GM12873 (cell line): ENCODE measurements around the gene CPLX1.

Experiments
- CTCF ChIP-seq: IDR thresholded peaks from 2 replicates; pipeline ENCODE4 v1.5.1; 2012; ENCODE audit warnings: low read depth, mild to moderate bottlenecking, moderate library complexity, low read length, control low read depth; ENCODE audit not compliant: insufficient read depth; ENCODE audit errors: missing control alignments

The CPLX1 gene

GRCh38 chr4:845836-846251 is 19.9 kb upstream of the CPLX1 start:
- no peak for TF ChIP-seq CTCF

GRCh38 chr4:845233-845835 is 19.4 kb upstream of the CPLX1 start:
- no peak for TF ChIP-seq CTCF

- TF ChIP-seq CTCF: no peak
These were observed 18.9 kb upstream of the CPLX1 start for GRCh38 chr4:844752-845232.

GRCh38 chr4:839675-840443 is 13.9 kb upstream of the CPLX1 start:
- no peak for TF ChIP-seq CTCF

GRCh38 chr4:837772-838171 is 11.8 kb upstream of the CPLX1 start:
- no peak for TF ChIP-seq CTCF

- no peak for TF ChIP-seq CTCF
These were observed 10.9 kb upstream of the CPLX1 start for GRCh38 chr4:836750-837301.

- no peak for TF ChIP-seq CTCF
These were observed 10.1 kb upstream of the CPLX1 start for GRCh38 chr4:836003-836511.
